Esophagus squamous epithelium (tissue), 5 donors: ENCODE data around the gene RNF125. TPM values are rescaled to one million over a fixed set of nuclear protein-coding genes. Genes with fewer than 3 reads are reported as not detected.
"Not testable (repeated sequence)": the region's sequence is repeated elsewhere in the genome, so short reads cannot be mapped to it uniquely, and the experiment has no call there.

Source experiments
- DNase-seq: peaks from one replicate; lab custom pipeline; 2025; lab: John Stamatoyannopoulos, UW
- H3K27ac ChIP-seq, 4 donors: fragments of 200-600 bp; sonication (generic); one replicate each; pipeline ENCODE4 v1.5.1; 2016 to 2019; ENCODE audit warnings: mild to moderate bottlenecking in 1 of 4
- H3K27me3 ChIP-seq, 4 donors: fragments of 200-600 bp; sonication (generic); 1 replicate in 3 of 4; 2 replicates in 1 of 4; pipeline versions ENCODE4 v1.5.1 to v1.6.0; 2017 to 2021; ENCODE audit warnings: antibody characterized with exemption in 1 of 4
- H3K36me3 ChIP-seq, 3 donors: fragments of 200-600 bp; sonication (generic); one replicate each; pipeline ENCODE4 v1.5.1; 2016 to 2019
- H3K4me1 ChIP-seq, 3 donors: fragments of 200-600 bp; sonication (generic); one replicate each; pipeline ENCODE4 v1.5.1; 2017 to 2019
- H3K4me3 ChIP-seq, 4 donors: fragments of 200-600 bp; sonication (generic); 1 replicate in 3 of 4; 2 replicates in 1 of 4; pipeline ENCODE4 v1.5.1; 2016 to 2019; ENCODE audit warnings: mild to moderate bottlenecking in 2 of 4, moderate library complexity in 1 of 4
- H3K9me3 ChIP-seq, 3 donors: fragments of 200-600 bp; sonication (generic); one replicate each; pipeline ENCODE4 v1.5.1; 2016 to 2019
- POLR2A ChIP-seq, 4 donors: fragments of 450-650 bp; IDR thresholded peaks; one replicate each; pipeline ENCODE4 v1.6.1; 2017; ENCODE audit warnings: antibody characterized with exemption in 4 of 4, mild to moderate bottlenecking in 4 of 4, moderate library complexity in 3 of 4
- WGBS, 2 donors: methylation state at CpG; one replicate each; pipeline ENCODE4 v1.1.5; 2018; 5-methylcytosine and 5-hydroxymethylcytosine counted together
- intact Hi-C: fragments of 100-400 bp; cut with DNase I; formaldehyde crosslinking; loops from one replicate; pipeline ENCODE4 v1.15.0; 2022
- total RNA-seq, 4 donors: library from RNA; depleted of rRNA; stranded (reverse); fragments of >200 nt; gene quantifications; one replicate each; pipeline ENCODE4 v1.1.0, GENCODE V29; 2016
- TF ChIP-seq, protein P1 (sequence below), 6 experiments: fragments of 450-650 bp in 4 of 6; fragments of 200-600 bp in 2 of 6; sonication (generic) in 2 of 6; IDR thresholded peaks; one replicate each; pipeline ENCODE4 v1.5.1; 2016 to 2019; ENCODE audit warnings: antibody characterized with exemption in 6 of 6, mild to moderate bottlenecking in 4 of 6, moderate library complexity in 4 of 6
- donor health status: DM: yes; HTN: yes; CAD: no.

Gene RNF125
- total RNA-seq, 4 donors from 2014 or later: 0.87 to 10.7 (median 3.2) TPM

DNA sequence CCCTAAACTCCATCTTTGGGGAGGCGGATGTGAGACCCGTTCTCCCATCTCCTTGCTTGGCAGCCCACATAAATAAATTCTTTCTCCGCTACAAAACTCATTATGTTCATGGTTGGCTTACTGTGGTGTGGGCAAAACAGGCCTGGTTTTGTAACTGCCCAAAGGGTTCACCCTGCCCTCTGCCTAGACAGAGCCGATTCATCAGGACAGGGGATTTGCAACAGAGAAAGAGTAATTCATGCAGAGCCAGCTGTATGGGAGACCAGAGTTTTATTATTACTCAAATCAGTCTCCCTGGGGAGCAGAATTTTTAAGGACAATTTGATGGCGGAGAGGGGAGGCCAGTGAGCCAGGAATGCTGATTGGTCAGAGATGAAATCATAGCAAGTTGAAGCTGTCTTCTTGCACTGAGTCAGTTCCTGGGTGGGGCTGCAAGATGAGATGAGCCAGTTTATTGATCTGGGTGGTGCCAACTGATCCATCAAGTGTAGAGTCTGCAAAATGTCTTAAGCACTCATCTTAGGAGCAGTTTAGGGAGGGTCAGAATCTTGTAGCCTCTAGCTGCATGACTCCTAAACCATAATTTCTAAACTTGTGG is 8.4 kb upstream of the RNF125 start:
- 90 to 95% methylated on average over 5 of the region's 5 CpGs for WGBS, 2 donors

DNA sequence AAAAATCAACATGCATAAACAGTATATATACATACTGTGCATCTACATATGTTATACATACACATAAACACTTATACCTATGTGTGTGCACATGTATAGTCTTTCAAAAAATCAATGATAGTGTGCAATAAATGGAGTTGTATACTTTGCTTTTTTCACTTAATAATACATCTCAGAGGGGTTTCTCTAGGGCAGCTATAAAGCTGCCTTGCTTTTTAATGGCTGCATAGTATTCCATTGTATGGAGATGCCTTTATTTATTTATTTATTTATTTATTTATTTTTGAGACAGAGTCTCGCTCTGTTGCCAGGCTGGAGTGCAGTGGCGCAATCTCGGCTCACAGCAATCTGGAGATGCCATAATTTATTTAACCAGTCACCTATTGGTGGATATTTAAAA is 7.4 kb upstream of the RNF125 start:
- TF ChIP-seq, protein P1, sequence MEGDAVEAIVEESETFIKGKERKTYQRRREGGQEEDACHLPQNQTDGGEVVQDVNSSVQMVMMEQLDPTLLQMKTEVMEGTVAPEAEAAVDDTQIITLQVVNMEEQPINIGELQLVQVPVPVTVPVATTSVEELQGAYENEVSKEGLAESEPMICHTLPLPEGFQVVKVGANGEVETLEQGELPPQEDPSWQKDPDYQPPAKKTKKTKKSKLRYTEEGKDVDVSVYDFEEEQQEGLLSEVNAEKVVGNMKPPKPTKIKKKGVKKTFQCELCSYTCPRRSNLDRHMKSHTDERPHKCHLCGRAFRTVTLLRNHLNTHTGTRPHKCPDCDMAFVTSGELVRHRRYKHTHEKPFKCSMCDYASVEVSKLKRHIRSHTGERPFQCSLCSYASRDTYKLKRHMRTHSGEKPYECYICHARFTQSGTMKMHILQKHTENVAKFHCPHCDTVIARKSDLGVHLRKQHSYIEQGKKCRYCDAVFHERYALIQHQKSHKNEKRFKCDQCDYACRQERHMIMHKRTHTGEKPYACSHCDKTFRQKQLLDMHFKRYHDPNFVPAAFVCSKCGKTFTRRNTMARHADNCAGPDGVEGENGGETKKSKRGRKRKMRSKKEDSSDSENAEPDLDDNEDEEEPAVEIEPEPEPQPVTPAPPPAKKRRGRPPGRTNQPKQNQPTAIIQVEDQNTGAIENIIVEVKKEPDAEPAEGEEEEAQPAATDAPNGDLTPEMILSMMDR (IDR thresholded peaks at IDR 0.05): no peak
- TF ChIP-seq POLR2A (IDR thresholded peaks at IDR 0.05): no peak
- H3K36me3 ChIP-seq: no peaks in the 10 kb centered on the region
- no peaks in the 10 kb centered on the region for H3K4me1 ChIP-seq
- no peaks in the 10 kb centered on the region for H3K9me3 ChIP-seq
- intact Hi-C loops: no loop called here
- no peak overlapping the region for H3K27ac ChIP-seq
- H3K4me3 ChIP-seq: no peak overlapping the region
- WGBS, 2 donors: 88 to 94% methylated on average over 3 of the region's 3 CpGs
- DNase-seq: no peak
- peaks cover 0 to 10% (median 0%) of the 10 kb centered on the region in 4 donors for H3K27me3 ChIP-seq

More for the DNA sequence above, 8.4 kb upstream of the RNF125 start:
- Histone ChIP-seq H3K27me3 (peaks cover 0 to under 1% (median 0%) of the 10 kb centered on the region in 4 donors), H3K27ac (no peak overlapping the region), H3K9me3 (no peaks in the 10 kb centered on the region), H3K4me1 (no peaks in the 10 kb centered on the region), H3K36me3 (no peaks in the 10 kb centered on the region), H3K4me3 (no peak overlapping the region)
- DNase-seq: no peak
- intact Hi-C loops: no loop called here
- no peak for TF ChIP-seq POLR2A (IDR thresholded peaks at IDR 0.05)
- TF ChIP-seq, protein P1 (IDR thresholded peaks at IDR 0.05): no peak

DNA sequence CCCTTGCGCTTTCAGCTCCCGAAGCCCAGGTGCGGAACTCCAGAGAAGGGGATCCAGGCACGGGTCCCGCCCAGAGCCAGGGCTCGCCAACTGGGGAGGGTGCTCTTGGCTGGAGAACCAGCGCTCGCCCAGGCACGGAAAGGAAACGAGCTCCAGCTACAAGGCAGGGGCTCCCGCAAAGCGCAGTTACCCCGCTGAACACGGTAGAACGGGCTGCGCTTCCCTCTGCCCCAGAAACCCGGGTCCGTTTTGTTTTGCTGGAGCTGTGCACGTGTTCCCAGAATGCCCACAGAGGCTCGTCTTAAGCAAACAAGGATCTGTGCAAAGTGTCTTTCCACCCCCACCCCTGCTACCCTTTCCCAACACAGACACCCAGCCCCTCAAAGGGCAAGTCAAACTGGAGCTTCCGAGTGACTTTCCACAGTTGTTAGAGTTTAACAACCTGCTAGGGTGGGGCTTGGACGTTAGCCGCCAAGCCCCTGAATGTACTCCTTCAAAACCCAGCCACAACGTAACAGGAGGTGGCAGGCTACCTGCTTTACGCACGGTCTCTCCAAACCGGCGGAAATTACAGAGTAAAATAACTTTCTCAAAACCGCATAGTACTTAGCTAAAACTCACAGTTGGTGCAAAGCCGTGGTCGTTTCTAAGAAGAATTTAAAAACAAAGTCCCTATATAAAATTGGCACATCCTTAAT is 775 bp downstream of the RNF125 start:
- DNase-seq: no peak
- peaks cover 0 to 10% (median 0%) of the 10 kb centered on the region in 4 donors for H3K27me3 ChIP-seq
- peak overlapping the region; percentile 51 to 84 (median 70) for H3K4me3 ChIP-seq
- H3K27ac ChIP-seq: peak overlapping the region; percentile 85 to 92 (median 87)
- peaks cover 0 to 61% (median 0%) of the 10 kb centered on the region in 3 donors for H3K4me1 ChIP-seq
- WGBS, 2 donors: 1 to 2% methylated on average over 29 to 30 of the region's 31 CpGs
- H3K36me3 ChIP-seq: no peaks in the 10 kb centered on the region
- TF ChIP-seq, protein P1 (IDR thresholded peaks at IDR 0.05): no peak
- TF ChIP-seq POLR2A (IDR thresholded peaks at IDR 0.05): no peak
- intact Hi-C loops: loop anchor here (5.0 kb wide), 1 partner anchor 73 kb away; the partner anchor contains the start of gene RNF138
- H3K9me3 ChIP-seq: no peaks in the 10 kb centered on the region

DNA sequence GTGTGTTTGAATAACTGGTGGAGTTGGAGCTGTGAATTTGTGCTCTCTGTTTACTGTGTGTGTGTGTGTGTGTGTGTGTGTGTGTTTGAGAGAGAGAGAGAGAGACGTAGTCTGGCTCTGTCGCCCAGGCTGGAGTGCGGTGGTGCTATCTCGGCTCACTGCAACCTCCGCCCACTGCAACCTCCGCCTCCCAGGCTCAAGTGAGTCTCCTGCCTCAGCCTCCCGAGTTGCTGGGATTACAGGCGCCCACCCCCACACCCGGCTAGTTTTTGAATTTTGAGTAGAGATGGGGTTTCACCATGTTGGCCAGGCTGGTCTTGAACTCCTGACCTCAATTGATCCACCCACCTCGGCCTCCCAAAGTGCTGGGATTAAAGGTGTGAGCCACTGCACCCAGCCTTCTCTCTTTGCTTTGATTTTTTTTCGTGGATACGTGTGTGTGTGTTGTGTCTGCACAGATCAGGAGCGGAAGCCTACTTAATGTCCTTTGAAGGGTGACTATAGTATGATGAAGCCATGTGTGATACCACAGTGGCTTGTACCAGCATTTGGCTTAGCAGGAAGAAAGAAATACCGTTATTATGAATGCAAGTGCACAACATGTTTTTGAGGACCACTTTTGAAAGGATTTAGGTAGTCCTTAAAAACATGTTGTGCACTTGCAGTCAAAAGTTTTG is 1.5 kb downstream of the RNF125 start:
- H3K36me3 ChIP-seq, H3K27me3 ChIP-seq, H3K9me3 ChIP-seq, DNase-seq: not testable (repeated sequence)
- intact Hi-C loops: loop anchor here (5.0 kb wide), 1 partner anchor 72 kb away; the partner anchor contains the start of gene RNF138
- H3K27ac ChIP-seq: peak overlapping the region in 3 of 4 donors; percentile 85 to 92 (median 88)
- peaks cover 0 to 61% (median 0%) of the 10 kb centered on the region in 3 donors for H3K4me1 ChIP-seq
- H3K4me3 ChIP-seq: peak overlapping the region; percentile 51 to 84 (median 70)
- 44 to 45% methylated on average over 9 to 14 of the region's 14 CpGs for WGBS, 2 donors

DNA sequence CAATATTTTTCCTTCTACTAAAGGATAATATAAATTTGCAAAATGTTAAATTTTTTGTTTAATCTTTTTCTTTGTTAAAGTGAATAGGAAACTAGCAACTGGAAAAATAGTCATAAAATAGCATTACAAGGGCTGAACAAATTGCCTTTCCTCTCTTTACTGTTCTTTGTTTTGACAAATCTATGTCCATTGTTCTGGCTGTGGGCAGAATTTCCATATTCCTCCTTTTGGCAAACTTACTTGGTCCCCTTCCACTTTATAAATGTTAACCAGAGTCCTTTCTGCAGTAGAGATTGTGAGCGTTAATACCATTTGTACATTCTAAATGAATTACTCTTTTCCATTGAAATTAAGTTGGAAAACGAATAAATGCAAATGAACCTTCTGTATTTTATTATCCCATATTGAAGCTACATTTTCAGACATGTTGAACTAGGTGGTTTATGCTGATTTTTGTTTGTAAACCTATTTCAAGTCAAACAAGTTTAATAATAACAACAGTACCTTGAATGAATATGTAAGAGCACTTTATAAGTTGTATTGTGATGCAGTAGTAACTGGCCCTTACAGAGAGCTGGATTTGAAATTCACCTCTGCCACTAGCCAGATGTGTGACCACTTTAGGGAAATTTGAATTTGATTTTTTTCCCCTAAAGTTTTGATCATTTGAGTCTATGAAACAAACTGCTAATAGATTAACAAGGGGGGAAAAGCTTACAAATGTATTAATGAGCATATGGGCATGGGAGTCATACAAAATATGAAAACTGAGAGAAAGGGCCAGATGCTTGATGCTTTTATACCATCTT is 3.3 kb downstream of the RNF125 start:
- no peak for DNase-seq

More for the DNA sequence above, 3.3 kb downstream of the RNF125 start:
- H3K27ac ChIP-seq: no peak overlapping the region
- H3K27me3 ChIP-seq: no peaks in the 10 kb centered on the region
- WGBS, 2 donors: 81% methylated on average over 2 of the region's 2 CpGs
- peaks cover 0 to 73% (median 0%) of the 10 kb centered on the region in 3 donors for H3K4me1 ChIP-seq
- TF ChIP-seq, protein P1 (IDR thresholded peaks at IDR 0.05): no peak
- no peak for TF ChIP-seq POLR2A (IDR thresholded peaks at IDR 0.05)
- H3K36me3 ChIP-seq: no peaks in the 10 kb centered on the region
- H3K4me3 ChIP-seq: no peak overlapping the region
- no peaks in the 10 kb centered on the region for H3K9me3 ChIP-seq
- intact Hi-C loops: no loop called here
